H1 (cell line): ENCODE results near the gene CDKL5. TPM values are rescaled to one million over a fixed set of nuclear protein-coding genes. Genes with fewer than 3 reads are reported as not detected.

Experiments
- CTCF ChIA-PET: fragments of 300-600 bp; sonication (Branson Sonifier 250); formaldehyde crosslinking; loops from one replicate; lab custom pipeline; 2021; ENCODE audit not compliant: partially characterized antibody; lab: Charles Lee
- POLR2A ChIA-PET: fragments of 300-600 bp; sonication (Branson Sonifier 250); formaldehyde crosslinking; loops from one replicate; lab custom pipeline; 2021; ENCODE audit warnings: inconsistent platforms; ENCODE audit not compliant: partially characterized antibody; lab: Charles Lee
- DNase-seq, 2 experiments: peaks; one replicate each; pipeline versions ENCODE4 v3.0.0 to v3.0.0-alpha.2; 2010 to 2022; ENCODE audit warnings: low spot score in 2 of 2, low read depth in 1 of 2, mixed read lengths in 1 of 2
- FAIRE-seq: peaks from 2 replicates; lab custom pipeline; 2011; peaks lifted over from hg19 to GRCh38; lab: Jason Lieb, UNC
- H2AFZ ChIP-seq: 2 replicates; pipeline ENCODE4 v1.8.1; 2012; ENCODE audit warnings: low read length, inconsistent platforms
- H2AK5ac ChIP-seq: 2 replicates; pipeline ENCODE4 v1.6.1; 2013; ENCODE audit warnings: low read depth, low read length
- H2BK120ac ChIP-seq: replicated peaks from 2 replicates; pipeline ENCODE3; 2013; ENCODE audit warnings: low read depth, low read length, inconsistent platforms
- H2BK12ac ChIP-seq: 2 replicates; pipeline ENCODE4 v1.6.1; 2013; ENCODE audit warnings: low read depth, low read length
- H2BK15ac ChIP-seq: 2 replicates; pipeline ENCODE4 v1.6.1; 2013; ENCODE audit warnings: low read length
- H2BK20ac ChIP-seq: 2 replicates; pipeline ENCODE4 v1.6.1; 2013; ENCODE audit warnings: low read length
- H2BK5ac ChIP-seq: 2 replicates; pipeline ENCODE4 v1.6.1; 2013; ENCODE audit warnings: low read depth, low read length
- H3K14ac ChIP-seq: 2 replicates; pipeline ENCODE4 v1.6.1; 2013; ENCODE audit warnings: inconsistent platforms; ENCODE audit not compliant: insufficient read length
- H3K18ac ChIP-seq: 2 replicates; pipeline ENCODE4 v1.6.1; 2013; ENCODE audit warnings: low read length; ENCODE audit errors: extremely low read depth
- H3K23ac ChIP-seq: 2 replicates; pipeline ENCODE4 v1.6.1; 2013; ENCODE audit warnings: inconsistent platforms; ENCODE audit not compliant: insufficient read length
- H3K23me2 ChIP-seq: 2 replicates; pipeline ENCODE4 v1.6.1; 2013; ENCODE audit warnings: low read depth, low read length
- H3K27ac ChIP-seq: 2 replicates; pipeline ENCODE4 v1.6.1; 2011; ENCODE audit warnings: low read depth, low read length, inconsistent platforms
- H3K27me3 ChIP-seq, 4 experiments: replicated peaks in 1 of 4; 1 replicate in 1 of 4; 2 replicates in 3 of 4; pipeline versions ENCODE4 v1.6.1 to v1.8.1; 2011 to 2013; ENCODE audit warnings: low read length in 3 of 4, mild to moderate bottlenecking in 3 of 4, inconsistent platforms in 2 of 4, mixed read lengths in 2 of 4, moderate library complexity in 1 of 4; ENCODE audit not compliant: control insufficient read depth in 3 of 4, insufficient read depth in 3 of 4; ENCODE audit errors: extremely low read depth in 1 of 4
- H3K36me3 ChIP-seq, 4 experiments: 2 replicates each; pipeline versions ENCODE4 v1.6.1 to v1.8.1; 2011 to 2013; ENCODE audit warnings: mild to moderate bottlenecking in 4 of 4, low read length in 3 of 4, moderate library complexity in 2 of 4, control low read depth in 1 of 4, inconsistent platforms in 1 of 4; ENCODE audit not compliant: insufficient read depth in 4 of 4, control insufficient read depth in 2 of 4
- H3K4ac ChIP-seq: replicated peaks from 2 replicates; pipeline ENCODE3; 2013; ENCODE audit warnings: low read length, low read depth, mixed read lengths, inconsistent platforms; ENCODE audit not compliant: insufficient read length
- H3K4me1 ChIP-seq, 4 experiments: replicated peaks in 1 of 4; 1 replicate in 1 of 4; 2 replicates in 3 of 4; pipeline versions ENCODE4 v1.6.1 to v1.8.1; 2011 to 2013; ENCODE audit warnings: low read length in 3 of 4, inconsistent platforms in 2 of 4, mixed read lengths in 1 of 4; ENCODE audit not compliant: insufficient read depth in 4 of 4, control insufficient read depth in 3 of 4
- H3K4me2 ChIP-seq, 2 experiments: 2 replicates each; pipeline versions ENCODE4 v1.6.1 to v1.8.1; 2011 to 2013; ENCODE audit warnings: low read depth in 2 of 2, low read length in 2 of 2, control low read depth in 1 of 2, inconsistent platforms in 1 of 2, mild to moderate bottlenecking in 1 of 2; ENCODE audit not compliant: insufficient read depth in 1 of 2
- H3K4me3 ChIP-seq, 4 experiments: fragments of 200-600, 300-600 bp in 1 of 4; sonication (generic), shearing (Covaris generic), sonication (Bioruptor Twin) in 1 of 4; 2 replicates each; pipeline versions ENCODE4 v1.5.1 to v1.8.1; 2011 to 2016; ENCODE audit warnings: low read length in 4 of 4, low read depth in 3 of 4, control low read depth in 2 of 4, inconsistent platforms in 2 of 4, mild to moderate bottlenecking in 2 of 4, mixed read lengths in 1 of 4, moderate library complexity in 1 of 4; ENCODE audit not compliant: insufficient read depth in 2 of 4; ENCODE audit errors: extremely low read depth in 1 of 4
- H3K56ac ChIP-seq: replicated peaks from 2 replicates; pipeline ENCODE3; 2013; ENCODE audit warnings: low read depth, mild to moderate bottlenecking, mixed read lengths, low read length, inconsistent platforms; ENCODE audit not compliant: insufficient read length
- H3K79me1 ChIP-seq: 2 replicates; pipeline ENCODE4 v1.6.1; 2013; ENCODE audit warnings: low read depth, low read length, control low read depth
- H3K79me2 ChIP-seq, 2 experiments: 2 replicates each; pipeline versions ENCODE4 v1.6.1 to v1.8.1; 2012 to 2013; ENCODE audit warnings: low read length in 2 of 2, mild to moderate bottlenecking in 2 of 2, inconsistent platforms in 1 of 2; ENCODE audit not compliant: insufficient read depth in 2 of 2, control insufficient read depth in 1 of 2
- H3K9ac ChIP-seq, 4 experiments: replicated peaks in 1 of 4; 1 replicate in 1 of 4; 2 replicates in 3 of 4; pipeline versions ENCODE4 v1.6.1 to v1.8.1; 2011 to 2013; ENCODE audit warnings: low read depth in 3 of 4, low read length in 3 of 4, control low read depth in 2 of 4, mild to moderate bottlenecking in 2 of 4, moderate library complexity in 2 of 4, inconsistent platforms in 1 of 4; ENCODE audit errors: extremely low read depth in 1 of 4
- H3K9me3 ChIP-seq, 2 experiments: 2 replicates each; pipeline versions ENCODE4 v1.6.1 to v1.8.1; 2012 to 2013; ENCODE audit warnings: mild to moderate bottlenecking in 2 of 2, moderate library complexity in 2 of 2, control low read depth in 1 of 2, inconsistent platforms in 1 of 2, low read depth in 1 of 2, low read length in 1 of 2, mixed read lengths in 1 of 2; ENCODE audit not compliant: insufficient read depth in 2 of 2
- H4K20me1 ChIP-seq, 2 experiments: replicated peaks in 1 of 2; 2 replicates each; pipeline versions ENCODE3 to v1.8.1; 2011 to 2013; ENCODE audit warnings: inconsistent platforms in 2 of 2, low read length in 2 of 2, mild to moderate bottlenecking in 1 of 2; ENCODE audit not compliant: insufficient read depth in 2 of 2, control insufficient read depth in 1 of 2
- H4K5ac ChIP-seq: 2 replicates; pipeline ENCODE4 v1.6.1; 2013; ENCODE audit warnings: low read length, low read depth, mixed read lengths, inconsistent platforms; ENCODE audit not compliant: insufficient read length
- H4K8ac ChIP-seq: 2 replicates; pipeline ENCODE4 v1.8.0; 2013; ENCODE audit warnings: mild to moderate bottlenecking, moderate library complexity, low read length, inconsistent platforms; ENCODE audit not compliant: insufficient read depth; ENCODE audit errors: extremely low read depth
- H4K91ac ChIP-seq: replicated peaks from 2 replicates; pipeline ENCODE3; 2013; ENCODE audit warnings: low read length, mixed read lengths, inconsistent platforms; ENCODE audit not compliant: insufficient read length
- CTCF ChIP-seq, 3 experiments: IDR thresholded peaks; 1 replicate in 2 of 3; 2 replicates in 1 of 3; pipeline versions ENCODE4 v1.5.1 to v1.6.1; 2011; ENCODE audit warnings: low read length in 3 of 3, mild to moderate bottlenecking in 3 of 3, inconsistent platforms in 2 of 3, low read depth in 1 of 3, moderate library complexity in 1 of 3; ENCODE audit not compliant: insufficient read depth in 1 of 3; ENCODE audit errors: control extremely low read depth in 1 of 3
- HDAC6 ChIP-seq: IDR thresholded peaks from one replicate; pipeline ENCODE4 v1.7.1; 2012; ENCODE audit warnings: low read depth, mild to moderate bottlenecking, inconsistent platforms, low read length, moderate library complexity
- MAX ChIP-seq: IDR thresholded peaks from 2 replicates; pipeline ENCODE4 v1.6.1; 2012; ENCODE audit warnings: inconsistent platforms
- PHF8 ChIP-seq: fragments of 200-600 bp; sonication (generic); conservative IDR thresholded peaks from 2 replicates; pipeline ENCODE4 v1.7.1; 2012; ENCODE audit warnings: low read depth, mild to moderate bottlenecking, inconsistent platforms, low read length, moderate library complexity
- POU5F1 ChIP-seq: IDR thresholded peaks from 2 replicates; pipeline ENCODE4 v1.6.1; 2011; ENCODE audit warnings: low read depth, mild to moderate bottlenecking, low read length, moderate library complexity
- RAD21 ChIP-seq, 2 experiments: IDR thresholded peaks in 1 of 2; conservative IDR thresholded peaks in 1 of 2; 2 replicates each; pipeline ENCODE4 v1.6.1; 2011; ENCODE audit warnings: low read depth in 2 of 2, low read length in 2 of 2, improper control_type of control experiment in 1 of 2, inconsistent platforms in 1 of 2, mild to moderate bottlenecking in 1 of 2, moderate library complexity in 1 of 2
- SP1 ChIP-seq: IDR thresholded peaks from 2 replicates; pipeline ENCODE4 v1.6.1; 2011; ENCODE audit warnings: low read depth, low read length
- WGBS, 2 experiments: shearing (Covaris generic) in 1 of 2; methylation state at CpG; one replicate each; pipeline versions ENCODE4 v1.1.6 to v1.1.7; 2013 to 2015; ENCODE audit warnings: low lambda C conversion rate in 2 of 2, mixed read lengths in 2 of 2, inconsistent platforms in 1 of 2, low coverage in 1 of 2, missing lambda C conversion rate in 1 of 2; ENCODE audit not compliant: insufficient replicate concordance in 2 of 2, insufficient coverage in 1 of 2, insufficient read length in 1 of 2; ENCODE audit errors: extremely low coverage in 1 of 2, missing lambda C conversion rate in 1 of 2; 5-methylcytosine and 5-hydroxymethylcytosine counted together
- polyA plus RNA-seq, 7 experiments: library from polyadenylated mRNA; depleted of rRNA in 3 of 7; stranded (reverse) in 5 of 7; unstranded in 2 of 7; fragments of >200 nt in 5 of 7; fragments of 200-250 nt in 2 of 7; gene quantifications; 1 replicate in 5 of 7; 2 replicates in 1 of 7; 4 replicates in 1 of 7; pipeline versions ENCODE4 v1.2.1 to v1.2.3, GENCODE V29; 2011 to 2013; ENCODE audit warnings: missing spikeins in 2 of 7, mixed read lengths in 2 of 7
- total RNA-seq: library from RNA; stranded (reverse); fragmentation: NEBNext Ultra II Directional; extraction: Animal tissue kit (Norgen Biotek cat#: 25700); gene quantifications from 2 replicates; pipeline ENCODE4 v1.2.1, GENCODE V29; 2021

The CDKL5 gene
- total and polyA plus RNA-seq, 2 of the 8 experiments (the other 6 are each of a cell fraction or from before 2014, with no cell fraction given): 5.5 to 15.6 TPM

DNA sequence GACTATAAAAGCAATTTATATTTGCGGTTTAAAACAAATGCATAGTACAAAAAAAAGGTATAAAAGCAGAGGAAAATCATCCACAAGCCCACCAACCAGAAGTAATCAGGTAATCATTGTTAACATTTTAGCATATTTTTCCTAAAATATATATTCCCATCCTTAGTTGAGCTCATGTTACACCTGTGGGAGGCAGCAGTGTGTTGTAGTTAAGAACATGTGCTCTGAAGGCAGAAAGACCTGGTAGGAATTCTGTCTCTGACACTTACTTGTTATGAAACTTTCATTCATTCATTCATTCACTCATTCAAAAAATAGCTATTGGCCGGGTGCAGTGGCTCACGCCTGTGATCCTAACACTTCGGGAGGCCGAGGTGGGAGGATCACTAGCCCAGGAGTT is 15.4 kb upstream of the CDKL5 start:
- H3K79me1 ChIP-seq: no peaks in the 10 kb centered on the region
- no peak overlapping the region for H3K14ac ChIP-seq
- H4K91ac ChIP-seq: no peak overlapping the region
- no peak for DNase-seq
- no peak overlapping the region for H3K4me2 ChIP-seq
- ChIA-PET POLR2A (interaction anchor here (1.0 kb wide), 1 partner anchor 14 kb away, joined by 5 read pairs; no protein-coding TSS in a partner anchor), CTCF (interaction anchor here (0.5 to 1.4 kb wide), 13 partner anchors 15 to 921 kb away, joined by 3 to 8 read pairs (median 3); partner anchors contain the start of gene CDKL5)
- 87% methylated on average over 5 of the region's 5 CpGs; no CpG with 5 or more reads in 1 of the 2 experiments for WGBS, 2 experiments
- no peak overlapping the region for H2AK5ac ChIP-seq
- H2BK15ac ChIP-seq: no peak overlapping the region
- H3K27ac ChIP-seq: no peak overlapping the region
- no peak overlapping the region for H3K4ac ChIP-seq
- no peaks in the 10 kb centered on the region for H3K79me2 ChIP-seq
- no peaks in the 10 kb centered on the region for H4K20me1 ChIP-seq
- H2BK12ac ChIP-seq: no peak overlapping the region
- no peak overlapping the region for H2BK20ac ChIP-seq
- no peak overlapping the region for H2AFZ ChIP-seq
- H4K5ac ChIP-seq: no peak overlapping the region
- H3K9ac ChIP-seq: no peak overlapping the region
- H3K4me3 ChIP-seq: no peak overlapping the region
- H3K4me1 ChIP-seq: no peaks in the 10 kb centered on the region
- no peak overlapping the region for H2BK5ac ChIP-seq
- H3K27me3 ChIP-seq: no peaks in the 10 kb centered on the region
- H4K8ac ChIP-seq: no peak overlapping the region
- no peaks in the 10 kb centered on the region for H3K23me2 ChIP-seq
- no peaks in the 10 kb centered on the region for H3K36me3 ChIP-seq
- no peak overlapping the region for H3K56ac ChIP-seq
- H3K23ac ChIP-seq: no peak overlapping the region
- no peak for FAIRE-seq
- 0 out of 2 replicates have a peak, but pooled peaks have one; percentile 23 for TF ChIP-seq MAX
- TF ChIP-seq HDAC6: no peak
- TF ChIP-seq RAD21 (IDR thresholded peaks at IDR 0.05 in 1 of 2, conservative IDR thresholded peaks at IDR 0.05 in 1 of 2; ENCODE audit: low read depth in 2 of 2, low read length in 2 of 2): peak; percentile 62 to 64
- peak in 1 of 3 experiments; percentile 29; a peak in 1 of 4 replicates for TF ChIP-seq CTCF (IDR thresholded peaks at IDR 0.05; ENCODE audit: control extremely low read depth in 1 of 3, insufficient read depth in 1 of 3, low read depth in 1 of 3, low read length in 3 of 3)
- no peak for TF ChIP-seq SP1
- no peak for TF ChIP-seq POU5F1
- TF ChIP-seq PHF8: no peak
- H2BK120ac ChIP-seq: no peak overlapping the region
- H3K9me3 ChIP-seq: no peaks in the 10 kb centered on the region
- H3K18ac ChIP-seq: no peak overlapping the region
